HTR-8/SVneo (cell line): ENCODE results near the gene SUPT20HL2.
"Not testable (repeated sequence)": the region's sequence is repeated elsewhere in the genome, so short reads cannot be mapped to it uniquely, and the experiment has no call there.

ENCODE experiments used
- DNase-seq: peaks from one replicate; pipeline ENCODE4 v3.0.0; 2011; ENCODE audit warnings: low spot score, mixed read lengths; ENCODE audit not compliant: insufficient read length
- FAIRE-seq: peaks from 2 replicates; lab custom pipeline; 2011; peaks lifted over from hg19 to GRCh38; lab: Jason Lieb, UNC

The SUPT20HL2 gene

DNA sequence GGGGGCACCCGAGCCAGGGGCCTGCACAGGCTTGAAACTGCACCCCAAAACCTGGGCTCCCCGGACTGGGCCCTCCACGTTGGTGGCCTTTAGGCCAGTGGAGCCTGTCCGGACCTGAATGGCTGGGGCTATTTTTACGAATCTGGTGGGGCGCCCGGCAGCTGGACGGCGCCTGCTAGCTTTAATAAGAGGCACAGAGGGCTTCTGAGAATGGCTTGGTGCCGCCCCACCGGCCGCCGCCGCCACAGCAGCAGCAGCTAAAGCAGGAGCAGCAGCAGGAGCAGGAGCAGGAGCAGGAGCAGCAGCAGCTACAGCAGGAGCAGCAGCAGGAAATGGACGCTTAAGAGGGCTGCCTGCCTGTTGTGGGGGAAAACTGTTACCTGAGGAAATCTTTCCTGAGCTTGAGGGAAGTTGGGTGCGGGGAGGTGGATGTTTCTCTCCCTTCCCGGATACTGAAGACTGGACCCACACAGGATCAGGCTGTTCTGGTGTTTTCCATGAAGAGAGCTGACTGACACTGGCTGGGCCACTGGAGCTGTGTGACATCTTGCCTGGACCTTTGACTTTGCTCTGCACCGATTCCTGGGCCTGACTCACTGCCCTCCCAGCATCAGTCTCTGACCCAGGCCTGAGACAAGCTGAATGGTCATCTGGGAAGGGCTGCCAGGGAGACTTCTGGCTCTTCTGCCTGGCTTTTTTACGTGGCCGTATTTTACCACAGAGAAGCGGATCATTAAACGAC is 2.2 kb downstream of the SUPT20HL2 start:
- DNase-seq, FAIRE-seq: not testable (repeated sequence)

DNA sequence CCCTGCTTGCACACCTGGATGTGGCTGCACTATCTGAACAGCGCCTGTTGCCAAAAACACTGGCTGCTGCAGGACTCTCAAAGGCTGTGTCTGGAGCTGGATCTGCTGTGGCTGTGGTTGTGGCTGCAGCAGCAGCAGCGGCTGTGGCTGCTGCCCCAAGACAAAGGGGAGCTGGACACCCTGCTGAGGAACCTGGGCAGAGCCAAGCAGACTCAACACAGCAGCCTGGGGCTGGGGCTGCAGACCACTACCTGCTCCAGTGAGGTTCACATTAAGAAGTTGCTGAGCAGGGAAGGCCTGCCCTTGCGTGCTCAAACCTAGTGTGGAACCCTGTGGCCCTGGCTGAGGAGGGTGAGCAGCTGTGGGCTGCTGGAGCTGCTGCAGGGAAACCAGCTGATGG is 3.0 kb downstream of the SUPT20HL2 start:
- FAIRE-seq, result peak; percentile 65
- not testable (repeated sequence) for DNase-seq

DNA sequence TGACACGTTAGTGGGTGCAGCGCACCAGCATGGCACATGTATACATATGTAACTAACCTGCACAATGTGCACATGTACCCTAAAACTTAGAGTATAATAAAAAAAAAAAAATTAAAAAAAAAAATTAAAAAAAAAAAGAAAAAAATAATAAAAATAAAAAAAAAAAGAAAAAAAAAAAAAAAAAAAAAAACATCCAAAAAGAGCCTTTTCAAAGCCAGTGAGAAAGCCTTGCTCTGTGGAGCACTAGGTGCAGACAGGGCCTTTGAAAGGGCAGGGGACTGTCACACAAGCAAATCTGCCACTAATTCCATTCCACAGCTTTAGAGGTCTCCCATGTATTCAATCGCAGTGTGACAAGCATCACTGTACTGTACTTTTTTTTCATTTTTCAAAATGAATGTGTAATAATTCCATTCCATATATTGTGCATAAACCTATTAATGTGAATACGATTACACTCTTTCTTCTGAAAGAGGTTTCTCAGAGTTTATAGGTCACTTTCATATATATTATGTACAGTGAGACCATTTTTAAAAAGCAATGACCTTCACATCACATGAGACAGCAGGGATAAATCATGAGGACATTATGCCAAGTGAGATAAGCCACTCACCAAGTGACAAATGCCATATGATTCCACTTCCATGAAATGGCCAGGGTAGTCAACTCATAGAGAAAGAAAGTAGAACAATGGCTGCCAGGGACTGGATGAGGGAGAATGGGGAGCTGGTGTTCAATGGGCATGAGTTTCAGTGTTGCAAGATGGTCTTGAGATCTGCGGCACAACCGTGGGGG is 4.1 kb downstream of the SUPT20HL2 start:
- peak; percentile 26 for FAIRE-seq
- DNase-seq, result not testable (repeated sequence)

DNA sequence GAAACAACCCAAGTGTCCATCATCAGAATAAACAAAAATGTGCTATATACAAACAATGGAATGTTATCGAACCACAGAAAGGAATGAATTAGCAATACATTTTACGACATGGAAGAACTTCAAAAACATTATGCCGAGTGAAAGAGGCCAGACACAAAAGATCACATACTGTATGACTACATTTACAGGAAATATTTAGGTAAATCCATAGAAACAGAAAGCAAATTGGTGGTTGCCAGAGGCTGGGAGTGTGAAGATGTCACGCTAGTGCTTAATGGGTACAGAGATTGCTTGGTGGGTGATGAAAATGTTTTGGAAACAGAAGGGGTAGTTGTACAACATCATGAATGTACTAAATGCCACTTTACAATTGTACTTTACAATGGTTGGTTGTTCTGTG is 5.1 kb downstream of the SUPT20HL2 start:
- peak; percentile 99 for FAIRE-seq

DNA sequence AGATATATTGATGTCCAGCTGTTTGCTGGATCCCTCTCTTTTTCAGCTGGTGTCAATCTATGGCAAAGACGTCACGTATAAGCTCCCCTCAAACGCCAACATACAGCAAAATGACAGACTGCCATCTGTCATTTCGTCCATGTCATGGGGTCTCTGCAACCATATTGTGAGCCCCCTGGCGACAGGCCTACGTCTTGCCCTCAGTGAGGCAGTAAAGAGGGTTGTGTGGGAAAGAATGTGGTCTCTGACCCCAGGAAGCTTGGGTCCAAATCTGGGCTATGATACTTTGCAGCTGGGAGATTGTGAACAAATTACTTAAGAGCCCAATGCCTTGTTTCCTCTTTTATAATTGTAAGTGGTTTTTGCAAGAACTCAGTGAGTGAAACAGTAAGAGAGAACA is 7.4 kb downstream of the SUPT20HL2 start:
- DNase-seq (no peak), FAIRE-seq (peak; percentile 72)

More for the DNA sequence above, 5.1 kb downstream of the SUPT20HL2 start:
- DNase-seq, result not testable (repeated sequence)

DNA sequence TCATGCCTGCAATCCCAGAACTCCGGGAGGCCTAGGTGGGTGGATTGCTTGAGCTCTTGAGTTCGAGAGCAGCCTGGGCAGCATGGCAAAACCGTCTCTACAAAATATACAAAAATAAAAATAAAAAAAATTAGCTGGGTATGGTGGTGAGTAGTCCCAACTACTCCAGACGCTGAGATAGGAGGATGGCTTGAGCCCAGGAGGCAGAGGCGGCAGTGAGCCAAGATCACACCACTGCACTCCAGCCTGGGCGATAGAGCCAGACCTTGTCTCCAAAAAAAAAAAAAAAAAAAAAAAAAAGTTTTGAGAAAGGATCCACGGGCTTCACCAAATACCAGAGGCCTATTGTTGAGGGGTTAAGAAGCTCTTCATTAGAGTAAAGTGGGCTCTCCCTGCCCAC is 8.0 kb downstream of the SUPT20HL2 start:
- no peak for FAIRE-seq
- no peak for DNase-seq

DNA sequence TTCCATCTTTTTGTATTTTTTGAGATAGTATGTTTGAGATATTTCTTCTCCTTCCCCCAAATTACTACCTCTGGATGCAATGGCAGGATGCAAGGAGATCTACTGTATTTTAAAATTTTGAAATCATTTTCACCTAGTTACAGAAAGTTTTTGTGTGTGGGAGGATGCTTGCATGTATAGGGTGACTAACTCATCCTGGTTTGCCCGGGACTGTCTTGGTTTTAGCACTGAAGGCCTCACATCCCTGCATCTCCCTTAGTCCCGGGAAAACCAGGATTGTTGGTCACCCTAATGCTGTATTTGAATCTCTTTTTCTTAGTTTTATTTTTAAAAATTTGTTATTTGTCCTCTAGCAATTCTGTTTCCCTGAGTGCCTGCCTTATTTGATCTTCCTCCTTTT is 12.1 kb downstream of the SUPT20HL2 start:
- FAIRE-seq, result no peak

DNA sequence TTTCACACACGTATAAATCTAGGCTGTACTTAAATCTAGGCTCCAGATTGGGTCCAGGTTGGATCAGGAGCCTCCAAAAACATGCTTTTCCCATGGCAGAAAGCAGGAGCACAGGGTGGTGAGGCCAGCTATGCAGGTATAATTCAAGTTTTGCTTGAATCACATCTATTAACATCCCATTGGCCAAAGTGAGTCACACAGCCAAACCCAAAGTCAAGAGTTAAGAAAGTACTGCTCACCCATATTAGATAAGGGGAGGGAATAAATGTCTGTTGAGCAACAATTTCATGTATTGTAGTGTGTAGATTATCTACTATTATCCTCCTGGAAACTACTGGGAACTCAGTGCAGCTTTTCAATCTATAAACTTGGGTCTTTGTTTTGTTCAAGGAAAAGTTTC is 12.8 kb downstream of the SUPT20HL2 start:
- FAIRE-seq (no peak), DNase-seq (no peak)

More for the DNA sequence above, 12.1 kb downstream of the SUPT20HL2 start:
- no peak for DNase-seq

DNA sequence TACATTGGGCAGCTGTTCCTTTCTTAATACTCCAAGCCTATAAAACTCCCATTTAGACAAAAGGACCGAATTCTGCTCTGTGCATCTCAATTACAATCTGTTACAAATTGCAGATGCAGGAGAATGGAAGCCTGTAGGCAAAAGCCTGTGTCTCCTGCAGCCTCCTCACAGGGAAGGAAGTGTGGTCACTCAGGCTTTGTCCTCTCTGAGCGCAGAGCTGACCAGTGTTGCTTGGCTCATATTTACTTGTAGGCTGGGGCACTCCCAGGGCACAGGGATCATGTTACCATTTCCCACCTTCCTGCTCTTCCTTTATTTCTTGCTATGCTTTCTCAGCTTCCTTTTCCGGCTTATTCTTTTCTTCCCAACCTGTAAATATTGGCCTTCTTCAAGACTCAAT is 15.7 kb downstream of the SUPT20HL2 start:
- FAIRE-seq, result peak; percentile 74
- DNase-seq, result peak; percentile 56

DNA sequence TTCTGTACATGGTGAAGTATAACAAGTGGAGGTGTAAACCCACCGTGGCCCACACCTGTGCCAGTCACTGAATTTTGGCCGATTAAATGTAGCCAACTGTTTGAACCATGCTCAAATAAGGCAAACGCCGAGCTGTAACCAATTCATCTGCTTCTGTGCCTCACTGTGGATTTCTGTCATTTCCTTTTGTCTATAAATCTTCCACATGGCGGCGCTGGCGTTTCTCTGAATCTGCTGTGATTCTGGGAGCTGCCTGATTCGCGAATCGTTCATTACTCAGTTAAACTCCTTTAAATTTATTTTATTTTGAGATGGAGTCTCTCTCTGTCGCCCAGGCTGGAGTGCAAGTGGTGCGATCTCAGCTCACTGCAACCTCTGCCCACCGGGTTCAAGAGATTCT is 19.2 kb downstream of the SUPT20HL2 start:
- FAIRE-seq, result peak; percentile 86
- no peak for DNase-seq

DNA sequence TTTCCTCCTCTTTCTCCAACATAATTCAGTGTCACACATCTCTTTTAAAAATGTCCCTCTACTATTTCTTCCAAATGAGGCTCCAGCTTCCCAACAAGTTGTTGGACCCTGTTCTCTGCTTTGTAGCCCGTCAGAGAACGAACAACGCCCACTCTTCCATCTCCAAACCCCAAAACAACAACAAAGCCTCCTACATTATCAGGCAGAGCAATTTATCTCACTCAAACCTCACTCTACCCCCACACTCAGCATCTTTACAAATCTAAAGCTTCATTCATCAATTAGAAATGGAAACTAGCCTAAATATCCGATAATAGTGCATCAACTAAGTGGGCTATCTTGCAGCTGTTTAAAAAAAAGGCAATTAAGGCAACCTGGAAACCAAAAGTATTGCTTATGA is 20.5 kb downstream of the SUPT20HL2 start:
- DNase-seq, result no peak
- FAIRE-seq, result no peak

DNA sequence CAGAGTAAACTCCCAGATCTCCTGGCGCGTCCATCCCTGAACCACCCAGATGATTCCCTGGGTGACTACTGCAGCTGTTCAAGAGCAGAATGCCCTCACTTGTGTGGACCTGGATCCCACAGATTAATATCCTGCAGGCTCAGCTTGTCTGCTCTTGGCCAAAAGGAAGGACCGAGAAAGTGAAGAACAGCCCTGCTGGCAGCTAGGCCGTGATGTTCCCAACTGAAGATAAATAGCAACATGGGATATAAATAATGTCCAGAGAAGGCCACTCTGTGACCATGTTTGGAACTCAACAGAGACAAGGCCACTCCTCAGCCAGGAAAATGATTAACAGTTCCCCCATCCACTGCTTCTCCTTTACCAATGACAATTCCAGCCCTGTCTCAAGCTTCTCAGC is 21.5 kb downstream of the SUPT20HL2 start:
- FAIRE-seq, result no peak

DNA sequence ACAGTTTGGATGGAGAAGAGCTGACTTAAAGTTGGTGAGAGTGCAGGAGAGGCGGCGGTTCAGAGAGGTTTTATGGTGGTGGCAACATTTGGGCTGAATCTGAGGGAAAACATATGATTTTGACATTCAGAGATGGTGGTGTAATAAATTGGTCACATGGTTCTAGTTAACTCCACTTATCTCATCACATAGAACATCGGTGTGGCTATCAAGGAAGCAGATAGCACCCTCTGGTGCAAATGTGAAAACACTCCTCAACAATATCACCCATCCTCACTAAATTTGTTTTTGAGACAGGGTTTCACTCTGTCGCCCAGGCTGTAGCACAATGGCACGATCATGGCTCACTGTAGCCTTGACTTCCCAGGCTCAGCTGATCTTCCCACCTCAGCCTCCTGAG is 28.8 kb downstream of the SUPT20HL2 start:
- peak; percentile 80 for FAIRE-seq
- DNase-seq, result peak; percentile 41

More for the DNA sequence above, 21.5 kb downstream of the SUPT20HL2 start:
- DNase-seq, result no peak

DNA sequence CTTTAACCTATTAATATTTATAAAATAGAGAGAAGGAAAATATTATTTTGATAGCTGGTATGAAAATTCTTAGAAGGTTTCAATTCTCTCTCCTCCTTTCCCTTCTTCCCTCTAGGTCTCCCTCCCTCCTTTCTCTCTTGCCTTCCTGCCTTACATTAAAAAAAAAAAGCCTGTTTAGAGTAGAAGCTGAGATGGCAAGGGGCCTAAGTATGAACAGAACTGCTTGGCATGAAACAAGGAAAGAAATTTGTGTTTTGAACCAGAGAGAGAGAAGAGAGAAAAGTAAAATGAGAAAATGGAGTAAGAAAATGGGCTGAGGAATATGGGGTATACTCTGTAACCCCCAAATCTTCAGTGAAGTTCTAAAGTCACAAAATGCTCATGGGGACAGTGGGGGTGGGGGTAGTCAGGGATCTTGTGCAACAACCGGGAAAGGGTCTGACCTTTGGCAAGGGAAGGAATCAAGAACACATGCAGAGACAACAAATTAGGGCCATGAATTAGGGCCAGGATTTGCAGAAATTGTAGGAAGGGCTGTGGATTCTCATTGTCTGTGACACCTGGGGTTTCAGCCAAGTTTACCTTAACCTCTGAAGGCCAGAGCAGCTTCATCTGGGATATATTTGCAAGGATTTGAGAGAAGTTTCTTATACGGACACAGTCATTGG is 30.6 kb downstream of the SUPT20HL2 start:
- DNase-seq, result no peak
- peak; percentile 13 for FAIRE-seq

DNA sequence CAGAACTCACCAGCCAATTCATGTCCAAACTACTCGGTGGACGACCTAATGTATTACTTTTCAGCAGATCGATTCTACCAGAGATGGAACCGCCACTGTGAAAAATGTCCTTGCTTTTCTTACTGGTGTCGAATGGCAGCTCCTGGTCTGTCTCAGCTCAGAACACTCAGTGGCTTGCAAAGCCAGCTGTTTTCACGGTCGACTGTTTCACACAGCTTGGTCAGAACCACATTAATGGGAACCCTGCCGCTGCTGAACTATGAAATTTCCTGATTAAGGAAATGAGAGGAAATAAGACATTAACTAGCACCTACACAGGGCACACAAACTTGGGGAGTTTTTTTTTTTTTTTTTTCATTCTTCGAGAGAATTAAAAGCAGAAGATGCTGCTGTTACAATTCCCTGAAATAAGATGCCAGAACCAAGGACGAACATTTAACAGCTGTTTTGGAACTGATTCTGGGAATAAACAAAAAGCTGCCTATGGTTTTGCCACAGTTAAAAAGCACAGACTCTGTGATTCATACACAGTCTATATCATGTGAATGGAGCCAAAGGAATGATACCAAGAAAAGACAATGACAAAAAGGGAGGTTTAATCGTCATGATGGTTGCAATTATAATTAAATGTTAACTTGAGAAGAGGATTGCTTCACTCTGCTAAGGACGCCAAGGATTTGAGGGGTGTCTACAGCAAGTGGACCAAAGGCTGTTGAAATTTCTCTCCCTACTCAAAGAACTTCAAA is 31.3 kb downstream of the SUPT20HL2 start:
- DNase-seq, result no peak
- FAIRE-seq, result peak; percentile 94

DNA sequence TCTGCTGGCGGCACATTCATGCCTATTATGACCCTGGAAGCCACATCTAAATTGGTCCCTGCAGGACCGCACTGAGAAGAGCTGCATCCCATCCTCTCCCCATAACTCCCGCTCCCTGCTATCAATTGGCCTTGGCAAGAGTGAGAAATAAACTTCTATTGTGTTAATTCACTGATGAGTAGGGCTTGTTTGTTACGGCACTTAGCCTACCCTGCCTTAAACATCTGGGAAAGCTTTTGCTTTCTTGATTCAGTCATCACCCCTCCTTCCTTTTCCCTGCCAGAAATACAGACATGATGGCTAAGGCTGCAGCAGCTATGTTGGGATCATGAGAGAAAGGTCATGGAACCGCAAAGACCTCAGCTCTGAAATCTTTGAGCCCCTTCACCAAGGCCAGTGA is 36.5 kb downstream of the SUPT20HL2 start:
- FAIRE-seq (peak; percentile 86), DNase-seq (no peak)

DNA sequence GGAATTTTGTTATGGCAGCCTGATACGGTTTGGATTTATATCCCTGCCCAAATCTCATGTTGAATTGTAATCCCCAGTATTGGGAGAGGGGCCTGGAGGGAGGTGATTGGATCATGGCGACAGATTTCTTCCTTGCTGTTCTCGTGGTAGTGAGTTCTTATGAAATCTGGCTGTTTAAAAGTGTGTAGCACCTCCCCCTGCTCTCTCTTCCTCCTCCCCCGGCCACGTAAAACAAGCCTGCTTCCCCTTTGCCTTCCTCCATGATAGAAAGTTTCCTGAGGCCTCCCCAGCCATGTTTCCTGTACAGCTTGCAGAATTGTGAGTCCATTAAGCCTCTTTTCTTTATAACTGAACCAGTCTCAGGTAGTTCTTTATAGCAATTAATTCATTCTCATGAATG is 37.9 kb downstream of the SUPT20HL2 start:
- FAIRE-seq (no peak), DNase-seq (no peak)

DNA sequence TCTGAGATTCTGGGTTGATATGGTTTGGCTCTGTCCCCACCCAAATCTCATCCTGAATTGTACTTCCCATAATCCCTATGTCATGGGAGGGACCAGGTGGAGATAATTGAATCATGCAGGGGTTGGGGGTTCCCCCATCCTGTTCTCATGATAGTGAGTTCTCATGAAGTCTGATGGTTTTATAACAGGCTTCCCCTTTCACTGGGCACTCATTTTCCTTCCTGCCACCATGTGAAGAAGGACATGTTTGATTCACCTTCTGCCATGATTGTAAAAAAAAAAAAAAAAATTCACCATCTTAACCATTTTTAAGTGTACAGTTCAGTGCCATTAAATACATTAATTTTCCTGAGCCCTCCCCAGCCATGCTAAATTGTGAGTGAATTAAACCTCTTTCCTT is 42.6 kb downstream of the SUPT20HL2 start:
- FAIRE-seq, result no peak

DNA sequence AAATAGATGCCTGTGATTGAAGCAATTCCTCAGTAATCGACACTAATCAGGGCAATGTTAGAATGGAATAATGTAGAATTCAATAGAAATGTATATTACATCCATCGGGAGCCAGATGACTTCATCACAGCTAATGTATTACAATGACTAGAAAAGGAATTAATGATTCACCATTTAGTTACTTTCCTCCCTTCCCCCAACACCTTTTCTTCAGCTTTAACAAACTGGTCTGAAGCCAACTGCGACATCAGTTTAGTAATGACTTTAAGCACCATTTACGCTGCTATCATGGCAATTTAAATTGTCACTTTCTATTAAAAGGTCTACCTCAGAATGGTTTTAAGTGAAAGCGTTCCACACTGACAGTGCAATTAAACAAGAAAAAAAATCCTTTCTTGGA is 45.1 kb downstream of the SUPT20HL2 start:
- FAIRE-seq (no peak), DNase-seq (no peak)

More for the DNA sequence above, 42.6 kb downstream of the SUPT20HL2 start:
- no peak for DNase-seq

DNA sequence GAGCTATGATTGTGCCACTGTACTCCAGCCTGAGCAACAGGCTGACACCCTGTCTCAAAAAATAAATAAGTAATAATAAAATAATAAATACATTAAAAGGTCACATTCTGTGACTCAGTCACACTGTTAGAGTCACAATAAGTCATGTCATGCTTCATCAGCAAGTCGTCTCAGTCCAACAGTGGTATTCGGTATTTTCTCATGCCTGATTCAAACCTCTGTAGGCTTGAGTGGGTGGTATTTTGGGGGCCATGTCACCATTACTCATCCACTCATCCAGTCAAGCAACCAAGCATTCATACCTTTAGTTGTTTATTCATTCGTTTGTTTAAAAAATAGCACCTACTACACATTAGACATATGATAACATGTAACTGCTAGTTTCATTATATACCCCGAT is 46.9 kb downstream of the SUPT20HL2 start:
- DNase-seq (peak; percentile 45), FAIRE-seq (peak; percentile 51)
